Fibroblast of pulmonary artery (primary cell): ENCODE measurements around the gene TMEM196.

ENCODE experiments used
- DNase-seq: peaks from one replicate; pipeline ENCODE4 v3.0.0-alpha.2; 2010; ENCODE audit warnings: low read depth
- H3K4me3 ChIP-seq: replicated peaks from 2 replicates; pipeline ENCODE4 v1.5.1; 2011; ENCODE audit warnings: low read depth, mild to moderate bottlenecking, control low read depth, low read length, moderate library complexity
- TF ChIP-seq, protein P1 (sequence below): IDR thresholded peaks from 2 replicates; pipeline ENCODE4 v1.5.1; 2011; ENCODE audit warnings: mild to moderate bottlenecking, control low read depth, low read length, inconsistent platforms; ENCODE audit errors: missing control alignments

Gene TMEM196

DNA sequence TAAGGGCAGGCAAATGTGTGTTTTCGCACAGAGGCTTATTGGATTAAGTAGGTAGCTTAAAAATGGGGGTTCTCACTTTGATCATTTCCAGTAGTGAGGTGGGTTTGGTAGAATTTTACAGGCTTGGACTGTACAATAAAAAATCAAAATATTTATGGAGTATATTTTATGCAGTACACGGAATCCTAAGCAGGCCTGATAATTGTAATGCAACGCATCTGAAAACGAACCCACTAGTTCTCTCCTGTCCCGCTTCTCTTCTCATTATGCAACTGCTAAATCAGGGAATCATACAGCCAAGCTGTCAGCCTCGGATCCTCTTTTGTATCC is 64.2 kb downstream of the TMEM196 start:
- DNase-seq = no peak
- H3K4me3 ChIP-seq = peak overlapping the region; percentile 93
- TF ChIP-seq, protein P1, sequence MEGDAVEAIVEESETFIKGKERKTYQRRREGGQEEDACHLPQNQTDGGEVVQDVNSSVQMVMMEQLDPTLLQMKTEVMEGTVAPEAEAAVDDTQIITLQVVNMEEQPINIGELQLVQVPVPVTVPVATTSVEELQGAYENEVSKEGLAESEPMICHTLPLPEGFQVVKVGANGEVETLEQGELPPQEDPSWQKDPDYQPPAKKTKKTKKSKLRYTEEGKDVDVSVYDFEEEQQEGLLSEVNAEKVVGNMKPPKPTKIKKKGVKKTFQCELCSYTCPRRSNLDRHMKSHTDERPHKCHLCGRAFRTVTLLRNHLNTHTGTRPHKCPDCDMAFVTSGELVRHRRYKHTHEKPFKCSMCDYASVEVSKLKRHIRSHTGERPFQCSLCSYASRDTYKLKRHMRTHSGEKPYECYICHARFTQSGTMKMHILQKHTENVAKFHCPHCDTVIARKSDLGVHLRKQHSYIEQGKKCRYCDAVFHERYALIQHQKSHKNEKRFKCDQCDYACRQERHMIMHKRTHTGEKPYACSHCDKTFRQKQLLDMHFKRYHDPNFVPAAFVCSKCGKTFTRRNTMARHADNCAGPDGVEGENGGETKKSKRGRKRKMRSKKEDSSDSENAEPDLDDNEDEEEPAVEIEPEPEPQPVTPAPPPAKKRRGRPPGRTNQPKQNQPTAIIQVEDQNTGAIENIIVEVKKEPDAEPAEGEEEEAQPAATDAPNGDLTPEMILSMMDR = no peak

DNA sequence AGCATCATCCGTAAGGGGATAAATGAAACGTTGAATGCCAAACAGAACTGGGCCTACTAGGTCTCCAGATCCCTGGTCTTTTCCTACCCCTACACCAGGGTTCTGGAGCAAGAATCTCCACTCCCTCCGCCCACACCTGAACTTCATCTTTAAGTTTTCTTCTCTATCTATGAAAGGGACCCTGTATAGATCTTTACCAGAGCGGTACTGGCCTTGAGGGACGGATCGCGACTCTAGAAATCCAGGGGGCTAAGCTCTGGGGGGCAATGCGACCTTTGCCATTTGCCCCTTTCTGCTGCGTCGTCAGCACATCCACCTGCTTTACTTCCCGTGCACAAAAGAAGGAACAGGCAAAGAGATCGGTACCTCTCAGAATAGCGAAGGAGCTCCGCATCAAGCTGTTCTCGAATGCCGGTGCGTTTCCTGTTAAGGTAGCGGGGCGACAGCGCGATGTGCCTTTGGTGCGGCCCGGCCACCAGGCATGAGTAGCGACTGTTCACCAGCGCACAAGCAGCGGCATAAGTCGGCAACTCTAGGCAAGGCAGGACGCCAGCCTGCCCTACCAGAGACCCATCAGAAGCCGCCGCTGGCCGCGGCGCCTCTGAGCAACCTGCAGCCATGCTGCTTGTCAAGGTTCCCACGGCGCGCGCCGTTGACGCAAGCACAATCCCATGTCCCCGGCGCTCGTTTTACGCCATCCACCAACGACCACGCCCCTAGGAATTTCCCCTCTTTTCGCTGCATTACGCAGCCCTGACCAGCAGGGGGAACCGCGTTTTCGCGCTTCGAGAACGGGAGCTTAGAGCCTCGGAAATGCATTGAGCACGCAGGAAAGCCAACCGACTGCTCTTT is 64.8 kb downstream of the TMEM196 start, which contains the start of gene POLR1F:
POLR1F (minus strand) TSS at position 641 of the 852 bp plus-strand sequence; CDS start at position 620, 21 bp downstream.
- H3K4me3 ChIP-seq = peak within 1 kb of the TSS; percentile 93
- DNase-seq = peak; percentile 97
- TF ChIP-seq, protein P1 = peak; percentile 86

DNA sequence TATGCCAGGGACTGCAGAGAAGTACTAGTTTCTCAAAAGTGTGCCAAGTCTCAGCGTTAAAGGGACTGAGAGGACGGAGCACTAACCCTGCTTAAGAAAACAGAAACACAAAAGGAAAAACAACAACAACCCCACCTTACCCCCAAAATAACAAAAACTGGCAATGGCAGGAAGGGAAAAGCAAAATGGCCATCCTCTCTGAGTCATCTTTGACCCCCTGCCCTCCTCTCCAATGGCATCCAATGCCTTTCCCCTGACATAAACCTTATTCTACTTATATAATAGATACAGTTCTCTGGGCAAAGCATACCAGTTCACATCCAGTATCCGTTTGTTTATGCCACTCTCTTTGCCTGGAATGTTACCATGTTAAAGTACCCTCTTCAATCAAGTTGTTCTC is 66.2 kb downstream of the TMEM196 start:
- TF ChIP-seq, protein P1 = no peak
- DNase-seq = peak; percentile 15
- H3K4me3 ChIP-seq = peak overlapping the region; percentile 93

DNA sequence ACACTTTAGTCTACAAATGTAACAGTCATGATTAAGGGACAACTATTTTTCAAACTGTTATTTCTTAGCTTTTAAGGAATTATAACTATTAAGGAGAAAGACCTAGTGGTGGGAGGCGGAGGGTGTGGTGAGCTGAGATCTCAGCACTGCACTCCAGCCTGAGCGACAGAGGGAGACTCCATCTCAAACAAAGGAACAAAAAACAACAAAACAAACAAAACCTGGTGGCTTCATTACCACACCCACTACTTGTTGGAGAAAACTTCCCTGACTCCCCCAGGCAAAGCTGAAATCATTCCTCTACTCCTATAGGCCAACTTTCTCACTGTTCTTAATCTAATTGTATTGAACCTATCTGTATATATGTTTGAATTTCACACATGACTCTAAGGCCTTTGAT is 67.8 kb downstream of the TMEM196 start:
- no peak overlapping the region for H3K4me3 ChIP-seq
- no peak for DNase-seq
- TF ChIP-seq, protein P1 = no peak

DNA sequence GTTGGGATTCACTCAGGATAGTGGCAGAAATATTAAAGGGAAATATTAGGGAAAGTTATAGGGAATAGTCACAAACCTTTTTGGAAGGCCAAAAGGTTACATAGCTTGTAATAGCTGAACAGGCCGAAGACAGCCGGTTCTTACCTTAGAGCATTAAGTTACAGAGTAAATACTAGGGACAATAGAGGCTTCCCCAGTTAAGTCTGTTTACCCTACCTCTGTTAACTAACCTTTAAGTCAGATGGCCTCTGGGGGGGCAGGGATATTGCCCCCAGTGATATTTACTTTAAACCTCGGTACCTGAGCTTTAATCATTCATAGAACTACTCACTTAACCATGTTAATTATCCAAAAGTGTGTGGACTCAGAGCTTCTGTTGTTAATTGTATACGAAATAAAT is 71.9 kb downstream of the TMEM196 start:
- TF ChIP-seq, protein P1 = no peak
- no peak for DNase-seq
- no peak overlapping the region for H3K4me3 ChIP-seq

DNA sequence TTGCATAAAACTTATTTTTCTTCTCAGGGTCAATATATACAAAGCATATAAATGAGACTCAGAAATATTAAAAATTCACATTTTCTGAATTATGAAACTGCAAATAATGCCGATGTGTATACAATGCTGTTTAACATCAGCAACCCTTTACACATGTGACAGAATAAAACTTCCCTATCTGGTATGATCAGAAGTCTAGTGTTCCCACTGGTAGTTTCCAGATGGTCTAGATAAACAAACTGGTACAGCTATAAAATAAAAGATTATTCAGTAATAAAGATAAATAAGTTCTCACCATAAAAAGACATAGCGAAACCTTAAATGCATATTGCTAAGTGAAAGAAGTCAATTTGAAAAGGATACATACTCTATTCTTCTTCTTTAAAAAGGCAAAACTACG is 72.5 kb downstream of the TMEM196 start:
- TF ChIP-seq, protein P1 = no peak
- no peak for DNase-seq
- no peak overlapping the region for H3K4me3 ChIP-seq

DNA sequence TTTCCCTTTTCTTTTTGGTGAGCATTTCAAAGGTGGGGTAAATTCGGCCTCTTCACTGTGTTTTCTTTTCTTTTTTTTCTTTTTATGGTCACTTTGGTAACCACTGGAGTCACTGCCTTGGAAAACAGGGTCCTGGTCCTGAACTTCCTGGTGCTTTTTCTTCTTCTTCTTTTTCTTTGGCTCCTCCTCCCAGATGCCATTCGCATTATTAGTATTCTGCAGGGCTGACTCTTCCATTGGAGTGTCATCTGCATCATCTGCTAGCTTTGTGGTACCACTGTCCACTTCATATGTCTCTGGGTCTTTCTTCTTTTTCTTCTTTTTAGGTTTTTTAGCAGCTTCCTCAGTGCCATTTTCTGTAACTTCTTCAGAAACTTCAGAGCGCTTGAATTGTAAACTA is 75.1 kb downstream of the TMEM196 start:
- H3K4me3 ChIP-seq = no peak overlapping the region
- no peak for DNase-seq
- TF ChIP-seq, protein P1 = no peak
